ENCODE measurements around the gene NDUFA8. TPM values are rescaled to one million over a fixed set of nuclear protein-coding genes. Genes with fewer than 3 reads are reported as not detected.

The NDUFA8 gene
- total and polyA plus RNA-seq, 9 of the 15 experiments (the other 6 are each of a cell fraction or from before 2014, with no cell fraction given), result 105 to 212 (median 133) TPM

DNA sequence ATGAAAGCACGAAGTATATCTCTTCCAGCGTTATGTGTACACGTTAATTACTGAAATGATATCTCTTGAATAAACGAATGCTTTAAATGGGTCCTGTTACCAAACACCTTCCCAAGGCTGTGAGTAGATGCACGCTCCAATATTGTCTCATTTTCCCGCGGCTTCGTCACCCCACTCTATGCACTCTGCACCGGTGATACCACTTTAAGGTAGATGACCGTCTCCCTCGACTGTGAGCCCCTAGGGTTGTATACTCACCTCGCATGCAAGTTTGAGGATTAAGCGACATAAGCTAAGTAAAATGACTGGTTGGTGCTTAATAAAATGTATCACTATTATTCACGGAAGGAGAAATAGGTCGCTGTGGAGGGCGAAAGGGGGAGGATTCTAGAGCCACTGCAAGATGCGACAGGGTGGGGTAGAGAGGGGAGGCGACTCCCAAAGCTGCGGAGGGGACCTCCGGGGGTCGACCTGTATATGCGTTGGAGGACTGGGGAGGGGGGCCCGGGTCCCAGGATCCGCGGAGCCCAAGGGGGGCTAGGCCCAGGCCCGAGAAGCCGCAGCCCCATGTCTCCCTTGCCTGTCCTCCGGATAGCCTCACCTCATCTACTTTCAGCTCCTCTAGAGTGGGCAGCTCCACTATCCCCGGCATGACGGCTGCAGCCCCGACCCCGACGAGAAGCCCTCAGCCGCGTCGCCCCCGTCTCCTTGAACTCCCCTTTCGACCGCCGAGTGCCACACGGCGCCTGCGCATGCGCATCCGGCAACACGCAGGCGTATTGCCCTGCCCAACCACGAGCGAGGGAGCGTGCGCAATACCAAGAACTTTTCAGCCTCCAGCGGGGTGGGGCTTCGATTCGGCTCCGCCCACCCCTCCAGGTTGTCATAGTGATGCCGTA is at the start of gene NDUFA8, which contains the start of gene MORN5 (continued):
- TF ChIP-seq, protein P1, sequence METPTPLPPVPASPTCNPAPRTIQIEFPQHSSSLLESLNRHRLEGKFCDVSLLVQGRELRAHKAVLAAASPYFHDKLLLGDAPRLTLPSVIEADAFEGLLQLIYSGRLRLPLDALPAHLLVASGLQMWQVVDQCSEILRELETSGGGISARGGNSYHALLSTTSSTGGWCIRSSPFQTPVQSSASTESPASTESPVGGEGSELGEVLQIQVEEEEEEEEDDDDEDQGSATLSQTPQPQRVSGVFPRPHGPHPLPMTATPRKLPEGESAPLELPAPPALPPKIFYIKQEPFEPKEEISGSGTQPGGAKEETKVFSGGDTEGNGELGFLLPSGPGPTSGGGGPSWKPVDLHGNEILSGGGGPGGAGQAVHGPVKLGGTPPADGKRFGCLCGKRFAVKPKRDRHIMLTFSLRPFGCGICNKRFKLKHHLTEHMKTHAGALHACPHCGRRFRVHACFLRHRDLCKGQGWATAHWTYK (CRISPR knock-in tag; IDR thresholded peaks at IDR 0.05), result no peak
- TF ChIP-seq NEUROD1 (IDR thresholded peaks at IDR 0.05; ENCODE audit: borderline replicate concordance, low read depth, low read length, partially characterized antibody), result no peak
- TF ChIP-seq, protein P2, sequence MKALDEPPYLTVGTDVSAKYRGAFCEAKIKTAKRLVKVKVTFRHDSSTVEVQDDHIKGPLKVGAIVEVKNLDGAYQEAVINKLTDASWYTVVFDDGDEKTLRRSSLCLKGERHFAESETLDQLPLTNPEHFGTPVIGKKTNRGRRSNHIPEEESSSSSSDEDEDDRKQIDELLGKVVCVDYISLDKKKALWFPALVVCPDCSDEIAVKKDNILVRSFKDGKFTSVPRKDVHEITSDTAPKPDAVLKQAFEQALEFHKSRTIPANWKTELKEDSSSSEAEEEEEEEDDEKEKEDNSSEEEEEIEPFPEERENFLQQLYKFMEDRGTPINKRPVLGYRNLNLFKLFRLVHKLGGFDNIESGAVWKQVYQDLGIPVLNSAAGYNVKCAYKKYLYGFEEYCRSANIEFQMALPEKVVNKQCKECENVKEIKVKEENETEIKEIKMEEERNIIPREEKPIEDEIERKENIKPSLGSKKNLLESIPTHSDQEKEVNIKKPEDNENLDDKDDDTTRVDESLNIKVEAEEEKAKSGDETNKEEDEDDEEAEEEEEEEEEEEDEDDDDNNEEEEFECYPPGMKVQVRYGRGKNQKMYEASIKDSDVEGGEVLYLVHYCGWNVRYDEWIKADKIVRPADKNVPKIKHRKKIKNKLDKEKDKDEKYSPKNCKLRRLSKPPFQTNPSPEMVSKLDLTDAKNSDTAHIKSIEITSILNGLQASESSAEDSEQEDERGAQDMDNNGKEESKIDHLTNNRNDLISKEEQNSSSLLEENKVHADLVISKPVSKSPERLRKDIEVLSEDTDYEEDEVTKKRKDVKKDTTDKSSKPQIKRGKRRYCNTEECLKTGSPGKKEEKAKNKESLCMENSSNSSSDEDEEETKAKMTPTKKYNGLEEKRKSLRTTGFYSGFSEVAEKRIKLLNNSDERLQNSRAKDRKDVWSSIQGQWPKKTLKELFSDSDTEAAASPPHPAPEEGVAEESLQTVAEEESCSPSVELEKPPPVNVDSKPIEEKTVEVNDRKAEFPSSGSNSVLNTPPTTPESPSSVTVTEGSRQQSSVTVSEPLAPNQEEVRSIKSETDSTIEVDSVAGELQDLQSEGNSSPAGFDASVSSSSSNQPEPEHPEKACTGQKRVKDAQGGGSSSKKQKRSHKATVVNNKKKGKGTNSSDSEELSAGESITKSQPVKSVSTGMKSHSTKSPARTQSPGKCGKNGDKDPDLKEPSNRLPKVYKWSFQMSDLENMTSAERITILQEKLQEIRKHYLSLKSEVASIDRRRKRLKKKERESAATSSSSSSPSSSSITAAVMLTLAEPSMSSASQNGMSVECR (CRISPR knock-in tag; IDR thresholded peaks at IDR 0.05), result 0 out of 2 replicates have a peak, but pooled peaks have one; percentile 25
- TF ChIP-seq NFIX (CRISPR knock-in tag; IDR thresholded peaks at IDR 0.05; ENCODE audit: low read depth), result no peak
- no peak for TF ChIP-seq SMAD2 (IDR thresholded peaks at IDR 0.05; ENCODE audit: low read depth, low read length)
- TF ChIP-seq, protein P3, sequence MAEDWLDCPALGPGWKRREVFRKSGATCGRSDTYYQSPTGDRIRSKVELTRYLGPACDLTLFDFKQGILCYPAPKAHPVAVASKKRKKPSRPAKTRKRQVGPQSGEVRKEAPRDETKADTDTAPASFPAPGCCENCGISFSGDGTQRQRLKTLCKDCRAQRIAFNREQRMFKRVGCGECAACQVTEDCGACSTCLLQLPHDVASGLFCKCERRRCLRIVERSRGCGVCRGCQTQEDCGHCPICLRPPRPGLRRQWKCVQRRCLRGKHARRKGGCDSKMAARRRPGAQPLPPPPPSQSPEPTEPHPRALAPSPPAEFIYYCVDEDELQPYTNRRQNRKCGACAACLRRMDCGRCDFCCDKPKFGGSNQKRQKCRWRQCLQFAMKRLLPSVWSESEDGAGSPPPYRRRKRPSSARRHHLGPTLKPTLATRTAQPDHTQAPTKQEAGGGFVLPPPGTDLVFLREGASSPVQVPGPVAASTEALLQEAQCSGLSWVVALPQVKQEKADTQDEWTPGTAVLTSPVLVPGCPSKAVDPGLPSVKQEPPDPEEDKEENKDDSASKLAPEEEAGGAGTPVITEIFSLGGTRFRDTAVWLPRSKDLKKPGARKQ (CRISPR knock-in tag; IDR thresholded peaks at IDR 0.05), result no peak
- no peak for TF ChIP-seq PCBP1 (IDR thresholded peaks at IDR 0.05; ENCODE audit: low read depth, low read length, poor library complexity, severe bottlenecking)
- 0 out of 2 replicates have a peak, but pooled peaks have one; percentile 38 for TF ChIP-seq TAF7 (tag; IDR thresholded peaks at IDR 0.05)
- no peak for TF ChIP-seq ZKSCAN8 (CRISPR knock-in tag; IDR thresholded peaks at IDR 0.05)
- TF ChIP-seq, protein P4, sequence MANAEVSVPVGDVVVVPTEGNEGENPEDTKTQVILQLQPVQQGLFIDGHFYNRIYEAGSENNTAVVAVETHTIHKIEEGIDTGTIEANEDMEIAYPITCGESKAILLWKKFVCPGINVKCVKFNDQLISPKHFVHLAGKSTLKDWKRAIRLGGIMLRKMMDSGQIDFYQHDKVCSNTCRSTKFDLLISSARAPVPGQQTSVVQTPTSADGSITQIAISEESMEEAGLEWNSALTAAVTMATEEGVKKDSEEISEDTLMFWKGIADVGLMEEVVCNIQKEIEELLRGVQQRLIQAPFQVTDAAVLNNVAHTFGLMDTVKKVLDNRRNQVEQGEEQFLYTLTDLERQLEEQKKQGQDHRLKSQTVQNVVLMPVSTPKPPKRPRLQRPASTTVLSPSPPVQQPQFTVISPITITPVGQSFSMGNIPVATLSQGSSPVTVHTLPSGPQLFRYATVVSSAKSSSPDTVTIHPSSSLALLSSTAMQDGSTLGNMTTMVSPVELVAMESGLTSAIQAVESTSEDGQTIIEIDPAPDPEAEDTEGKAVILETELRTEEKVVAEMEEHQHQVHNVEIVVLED (CRISPR knock-in tag; IDR thresholded peaks at IDR 0.05), result no peak
- no peak; the same call in 1 of the 2 replicates for TF ChIP-seq TOE1 (IDR thresholded peaks at IDR 0.05; ENCODE audit: borderline replicate concordance)
- TF ChIP-seq TOE1 (CRISPR knock-in tag; IDR thresholded peaks at IDR 0.05; ENCODE audit: borderline replicate concordance, low read depth), result no peak
- no peak for TF ChIP-seq ZNF140 (CRISPR knock-in tag; IDR thresholded peaks at IDR 0.05)
- no peak for TF ChIP-seq ZNF717 (CRISPR knock-in tag; IDR thresholded peaks at IDR 0.05)

All from K562 (cell line).